Activated CD8-positive, alpha-beta T cell treated with anti-CD3 and anti-CD28 coated beads for 36 hours (primary cell): ENCODE data around the gene NDUFC2. TPM values are rescaled to one million over a fixed set of nuclear protein-coding genes. Genes with fewer than 3 reads are reported as not detected.

ENCODE experiments used
- ATAC-seq: fragments of 200-7000 bp; cut with Tn5 transposase; one replicate; pipeline ENCODE4 v1.10.0; 2021; ENCODE audit warnings: mild to moderate bottlenecking, moderate library complexity
- CTCF ChIA-PET: fragments of 350-600 bp; sonication (Branson Sonifier 250); formaldehyde crosslinking; loops from one replicate; lab custom pipeline; 2021; ENCODE audit warnings: antibody characterized with exemption; lab: Charles Lee
- POLR2A ChIA-PET: fragments of 350-600 bp; sonication (Branson Sonifier 250); formaldehyde crosslinking; loops from one replicate; lab custom pipeline; 2021; ENCODE audit warnings: antibody characterized with exemption; lab: Charles Lee
- DNase-seq: peaks from one replicate; pipeline ENCODE4 v3.0.0-alpha.2; 2020
- H3K27ac Mint-ChIP-seq: one replicate; pipeline ENCODE4 v1.8.0; 2021; ENCODE audit warnings: mild to moderate bottlenecking, mixed read lengths
- H3K27me3 Mint-ChIP-seq: one replicate; pipeline ENCODE4 v1.8.0; 2021; ENCODE audit warnings: mixed read lengths
- H3K36me3 Mint-ChIP-seq: one replicate; pipeline ENCODE4 v1.8.0; 2021; ENCODE audit warnings: low read depth, mixed read lengths
- H3K4me1 Mint-ChIP-seq: one replicate; pipeline ENCODE4 v1.8.0; 2021; ENCODE audit warnings: low read depth, mixed read lengths
- H3K4me3 Mint-ChIP-seq: one replicate; pipeline ENCODE4 v1.8.0; 2021; ENCODE audit warnings: mild to moderate bottlenecking, moderate library complexity, mixed read lengths
- H3K9me3 Mint-ChIP-seq: one replicate; pipeline ENCODE4 v1.8.0; 2021; ENCODE audit warnings: mixed read lengths
- intact Hi-C: fragments of 100-400 bp; cut with micrococcal nuclease; formaldehyde crosslinking; loops from one replicate; pipeline ENCODE4 v1.10.0; 2022
- total RNA-seq, 2 experiments: library from RNA; stranded (reverse); gene quantifications; one replicate each; pipeline ENCODE4 v1.2.3, GENCODE V29; 2021
- TF ChIP-seq, protein P1 (sequence below): fragments of 200-600 bp; IDR thresholded peaks from one replicate; pipeline ENCODE4 v1.8.0; 2022; ENCODE audit warnings: antibody characterized with exemption, mild to moderate bottlenecking

Gene NDUFC2
- total RNA-seq, 2 experiments from 2014 or later: 169 to 179 TPM

- Mint-ChIP-seq H3K4me1 (peaks cover 5% of the 10 kb centered on the region), H3K27me3 (no peaks in the 10 kb centered on the region), H3K4me3 (no peak overlapping the region), H3K9me3 (no peaks in the 10 kb centered on the region), H3K36me3 (peaks cover 37% of the 10 kb centered on the region), H3K27ac (no peak overlapping the region)
- ChIA-PET POLR2A (interaction anchor here (1.1 kb wide), 1 partner anchor 9 kb away, joined by 8 read pairs; the partner anchor contains the start of gene NDUFC2), CTCF (interaction anchor here (1.3 to 1.4 kb wide), 2 partner anchors 8 to 24 kb away, joined by 3 to 6 read pairs; no protein-coding TSS in a partner anchor)
- DNase-seq (no peak), ATAC-seq (no peak)
- TF ChIP-seq, protein P1, sequence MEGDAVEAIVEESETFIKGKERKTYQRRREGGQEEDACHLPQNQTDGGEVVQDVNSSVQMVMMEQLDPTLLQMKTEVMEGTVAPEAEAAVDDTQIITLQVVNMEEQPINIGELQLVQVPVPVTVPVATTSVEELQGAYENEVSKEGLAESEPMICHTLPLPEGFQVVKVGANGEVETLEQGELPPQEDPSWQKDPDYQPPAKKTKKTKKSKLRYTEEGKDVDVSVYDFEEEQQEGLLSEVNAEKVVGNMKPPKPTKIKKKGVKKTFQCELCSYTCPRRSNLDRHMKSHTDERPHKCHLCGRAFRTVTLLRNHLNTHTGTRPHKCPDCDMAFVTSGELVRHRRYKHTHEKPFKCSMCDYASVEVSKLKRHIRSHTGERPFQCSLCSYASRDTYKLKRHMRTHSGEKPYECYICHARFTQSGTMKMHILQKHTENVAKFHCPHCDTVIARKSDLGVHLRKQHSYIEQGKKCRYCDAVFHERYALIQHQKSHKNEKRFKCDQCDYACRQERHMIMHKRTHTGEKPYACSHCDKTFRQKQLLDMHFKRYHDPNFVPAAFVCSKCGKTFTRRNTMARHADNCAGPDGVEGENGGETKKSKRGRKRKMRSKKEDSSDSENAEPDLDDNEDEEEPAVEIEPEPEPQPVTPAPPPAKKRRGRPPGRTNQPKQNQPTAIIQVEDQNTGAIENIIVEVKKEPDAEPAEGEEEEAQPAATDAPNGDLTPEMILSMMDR: no peak
- intact Hi-C loops: no loop called here
These were observed 10.2 kb downstream of the NDUFC2 start for GRCh38 chr11:78069465-78069864.

DNA sequence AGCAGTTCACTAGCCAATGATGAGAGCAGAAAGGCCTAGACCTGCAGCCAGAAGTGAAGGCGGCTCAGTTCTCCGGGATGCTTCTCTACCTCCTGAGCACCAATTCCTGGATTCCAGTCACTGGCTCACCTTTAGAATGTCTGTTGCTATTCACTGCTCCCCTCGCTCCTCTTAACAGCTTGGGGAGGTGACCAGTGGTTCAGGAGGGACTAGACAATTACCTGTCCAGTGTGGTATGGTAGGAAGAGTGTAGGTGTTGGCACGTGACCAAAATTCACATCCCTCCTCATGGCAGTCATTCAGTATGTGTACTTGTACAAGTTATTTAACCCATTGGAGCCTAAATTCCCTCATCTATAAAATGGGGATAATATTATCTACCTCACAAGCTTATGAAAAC lies 12.0 kb downstream of the NDUFC2 start:
- no peak overlapping the region for H3K4me3 Mint-ChIP-seq
- peaks cover 33% of the 10 kb centered on the region for H3K36me3 Mint-ChIP-seq
- peak overlapping the region; percentile 9 for H3K27ac Mint-ChIP-seq
- POLR2A ChIA-PET: interaction anchor here (0.6 to 0.7 kb wide), 2 partner anchors 64 to 369 kb away, joined by 3 read pairs; no protein-coding TSS in a partner anchor
- TF ChIP-seq, protein P1: no peak
- DNase-seq (no peak), ATAC-seq (no peak)
- no peaks in the 10 kb centered on the region for H3K9me3 Mint-ChIP-seq
- no peaks in the 10 kb centered on the region for H3K27me3 Mint-ChIP-seq
- intact Hi-C loops: no loop called here
- CTCF ChIA-PET: no interaction called here
- peaks cover 2% of the 10 kb centered on the region for H3K4me1 Mint-ChIP-seq

DNA sequence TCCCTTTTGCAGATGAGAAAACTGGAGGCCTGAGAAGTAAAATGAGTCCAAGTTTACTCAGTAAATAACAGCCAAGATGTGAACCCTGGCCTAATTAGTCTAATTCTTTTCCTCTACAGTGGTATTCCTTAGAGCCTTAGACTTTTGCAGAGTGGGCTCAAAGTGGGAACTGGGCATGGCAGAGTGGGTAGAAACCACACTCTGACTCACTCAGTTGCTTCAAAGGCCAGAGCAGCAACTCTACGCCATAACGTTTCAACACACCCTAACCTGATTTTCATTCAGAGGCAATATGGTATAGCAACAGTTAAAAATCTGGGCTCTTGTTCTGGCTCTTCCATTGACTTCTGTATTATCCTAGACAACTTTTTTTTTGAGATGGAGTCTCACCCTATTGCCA lies 13.2 kb downstream of the NDUFC2 start:
- Mint-ChIP-seq H3K4me1 (no peaks in the 10 kb centered on the region), H3K27ac (no peak overlapping the region), H3K27me3 (no peaks in the 10 kb centered on the region), H3K9me3 (no peaks in the 10 kb centered on the region), H3K36me3 (peaks cover 25% of the 10 kb centered on the region), H3K4me3 (no peak overlapping the region)
- TF ChIP-seq, protein P1: no peak
- ATAC-seq: no peak
- CTCF ChIA-PET: no interaction called here
- DNase-seq: no peak
- intact Hi-C loops: no loop called here
- POLR2A ChIA-PET: interaction anchor here (1.2 kb wide), 1 partner anchor 30 kb away, joined by 3 read pairs; no protein-coding TSS in a partner anchor

DNA sequence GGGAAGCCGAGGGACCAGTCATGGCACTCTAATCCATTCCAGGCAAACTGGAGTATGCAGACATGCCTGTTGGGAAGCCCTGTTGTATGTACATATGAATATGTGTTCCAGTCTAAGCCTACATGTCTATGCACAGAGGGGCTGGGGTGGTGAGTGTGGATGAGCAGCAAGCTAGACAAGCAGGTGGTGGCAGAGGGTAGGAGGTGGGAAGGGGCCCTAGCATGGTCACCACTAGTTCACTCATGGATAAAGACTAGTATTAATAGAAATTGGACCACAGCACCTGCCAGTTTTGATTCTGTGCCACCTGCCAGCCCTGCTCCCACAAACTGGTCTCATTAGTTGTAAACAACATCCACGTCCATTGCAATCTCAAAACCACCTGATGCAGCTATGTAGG lies 14.5 kb downstream of the NDUFC2 start:
- Mint-ChIP-seq H3K27ac (no peak overlapping the region), H3K9me3 (no peaks in the 10 kb centered on the region), H3K36me3 (peaks cover 23% of the 10 kb centered on the region), H3K4me1 (no peaks in the 10 kb centered on the region), H3K27me3 (no peaks in the 10 kb centered on the region), H3K4me3 (no peak overlapping the region)
- intact Hi-C loops: no loop called here
- TF ChIP-seq, protein P1: no peak
- ATAC-seq: no peak
- ChIA-PET POLR2A (interaction anchor here (1.2 kb wide), 1 partner anchor 29 kb away, joined by 3 read pairs; no protein-coding TSS in a partner anchor), CTCF (interaction anchor here (0.6 to 1.6 kb wide), 4 partner anchors 11 to 439 kb away, joined by 3 to 10 read pairs (median 3); no protein-coding TSS in a partner anchor)
- DNase-seq: no peak

GRCh38 chr11:78063440-78064181 lies 16.1 kb downstream of the NDUFC2 start, which contains the start of gene THRSP:
Gene THRSP (plus strand): TSS chr11:78063861. CDS start chr11:78063882, 21 bp downstream.
- DNase-seq (no peak), ATAC-seq (no peak)
- Mint-ChIP-seq H3K9me3 (no peaks in the 10 kb centered on the region), H3K27me3 (no peaks in the 10 kb centered on the region), H3K36me3 (peaks cover 14% of the 10 kb centered on the region), H3K4me1 (no peaks in the 10 kb centered on the region), H3K27ac (no peak within 1 kb of the TSS), H3K4me3 (no peak within 1 kb of the TSS)
- POLR2A ChIA-PET: interaction anchor here (0.7 kb wide), 1 partner anchor 17 kb away, joined by 3 read pairs; the partner anchor contains the start of gene NDUFC2
- CTCF ChIA-PET: interaction anchor here (0.9 to 1.5 kb wide), 2 partner anchors 18 to 64 kb away, joined by 3 to 7 read pairs; no protein-coding TSS in a partner anchor
- intact Hi-C loops: no loop called here
- TF ChIP-seq, protein P1: no peak
